Prostate gland (tissue), 2 donors: Measurements from ENCODE around the gene CREB3L2. TPM values are rescaled to one million over a fixed set of nuclear protein-coding genes. Genes with fewer than 3 reads are reported as not detected.

Source experiments
- DNase-seq: peaks from one replicate; pipeline ENCODE4 v3.0.0-alpha.2; 2019; ENCODE audit warnings: low spot score
- H3K27ac ChIP-seq, 2 donors: fragments of 200-600 bp; sonication (generic); 2 replicates each; pipeline ENCODE4 v1.5.1; 2017 to 2019
- H3K27me3 ChIP-seq: fragments of 200-600 bp; sonication (generic); replicated peaks from 2 replicates; pipeline ENCODE4 v1.5.1; 2019; ENCODE audit not compliant: insufficient read depth
- H3K36me3 ChIP-seq, 2 donors: fragments of 200-600 bp; sonication (generic); 1 replicate in 1 of 2; 2 replicates in 1 of 2; pipeline versions ENCODE4 v1.5.1 to v1.8.1; 2017 to 2019
- H3K4me1 ChIP-seq: fragments of 200-600 bp; sonication (generic); replicated peaks from 2 replicates; pipeline ENCODE4 v1.5.1; 2019
- H3K4me3 ChIP-seq, 2 donors: fragments of 200-600 bp; sonication (generic); 2 replicates each; pipeline ENCODE4 v1.5.1; 2017 to 2019
- H3K9me3 ChIP-seq: fragments of 200-600 bp; sonication (generic); 2 replicates; pipeline ENCODE4 v1.5.1; 2017
- CTCF ChIP-seq, 4 experiments: fragments of 200-600 bp in 2 of 4; fragments of 450-650 bp in 2 of 4; sonication (generic) in 2 of 4; IDR thresholded peaks; 1 replicate in 3 of 4; 2 replicates in 1 of 4; pipeline ENCODE4 v1.5.1; 2016 to 2019; ENCODE audit warnings: antibody characterized with exemption in 4 of 4, mild to moderate bottlenecking in 2 of 4, moderate library complexity in 2 of 4
- POLR2A ChIP-seq: fragments of 450-650 bp; IDR thresholded peaks from one replicate; pipeline ENCODE4 v1.6.1; 2016; ENCODE audit warnings: antibody characterized with exemption, mild to moderate bottlenecking
- POLR2AphosphoS5 ChIP-seq: sonication (generic); formaldehyde crosslinking; IDR thresholded peaks from one replicate; pipeline ENCODE4 v1.6.1; 2017; ENCODE audit warnings: antibody characterized with exemption
- WGBS: methylation state at CpG from one replicate; pipeline ENCODE4 v1.1.5; 2018; 5-methylcytosine and 5-hydroxymethylcytosine counted together
- intact Hi-C: fragments of 100-400 bp; cut with DNase I; formaldehyde crosslinking; loops from one replicate; pipeline ENCODE4 v1.14.2; 2022
- total RNA-seq, 2 donors: library from RNA; depleted of rRNA; stranded (reverse); fragments of >200 nt; gene quantifications; one replicate each; pipeline ENCODE4 v1.1.0, GENCODE V29; 2016

CREB3L2 gene
- total RNA-seq, 2 donors from 2014 or later, result 34.1 to 42.0 TPM

- Histone ChIP-seq H3K4me3 (no peak overlapping the region), H3K4me1 (no peaks in the 10 kb centered on the region), H3K27ac (no peak overlapping the region), H3K27me3 (no peaks in the 10 kb centered on the region), H3K9me3 (no peaks in the 10 kb centered on the region), H3K36me3 (no peaks in the 10 kb centered on the region)
- WGBS, result 64% methylated on average over 5 of the region's 5 CpGs
- TF ChIP-seq POLR2A, result no peak
- TF ChIP-seq POLR2AphosphoS5, result no peak
- no peak for TF ChIP-seq CTCF (IDR thresholded peaks at IDR 0.05)
- no peak for DNase-seq
- intact Hi-C loops, result no loop called here
These were observed 25.2 kb downstream of the CREB3L2 start for GRCh38 chr7:137976696-137977095.

GRCh38 chr7:137976232-137976631, 25.7 kb downstream of the CREB3L2 start:
- no peak for TF ChIP-seq POLR2AphosphoS5
- TF ChIP-seq POLR2A, result no peak
- TF ChIP-seq CTCF (IDR thresholded peaks at IDR 0.05), result no peak
- intact Hi-C loops, result no loop called here
- no peak overlapping the region for H3K4me3 ChIP-seq
- peak overlapping the region; percentile 22 to 33 for H3K27ac ChIP-seq
- no peak for DNase-seq
- no peaks in the 10 kb centered on the region for H3K9me3 ChIP-seq
- WGBS, result 83% methylated on average over 3 of the region's 3 CpGs
- no peaks in the 10 kb centered on the region for H3K27me3 ChIP-seq
- H3K4me1 ChIP-seq, result no peaks in the 10 kb centered on the region
- no peaks in the 10 kb centered on the region for H3K36me3 ChIP-seq

- WGBS, result 64% methylated on average over 2 of the region's 2 CpGs
- intact Hi-C loops, result no loop called here
- Histone ChIP-seq H3K27me3 (no peaks in the 10 kb centered on the region), H3K36me3 (no peaks in the 10 kb centered on the region), H3K27ac (peak overlapping the region; percentile 22 to 33), H3K9me3 (no peaks in the 10 kb centered on the region), H3K4me1 (no peaks in the 10 kb centered on the region), H3K4me3 (no peak overlapping the region)
- DNase-seq, result no peak
- no peak for TF ChIP-seq CTCF (IDR thresholded peaks at IDR 0.05)
These were observed 26.1 kb downstream of the CREB3L2 start for GRCh38 chr7:137975768-137976167.

- intact Hi-C loops, result no loop called here
- H3K27me3 ChIP-seq, result no peaks in the 10 kb centered on the region
- H3K4me3 ChIP-seq, result no peak overlapping the region
- H3K9me3 ChIP-seq, result no peaks in the 10 kb centered on the region
- TF ChIP-seq CTCF (IDR thresholded peaks at IDR 0.05) (no peak), POLR2A (no peak), POLR2AphosphoS5 (no peak)
- no peaks in the 10 kb centered on the region for H3K4me1 ChIP-seq
- H3K27ac ChIP-seq, result peak overlapping the region; percentile 15 to 41
- no peaks in the 10 kb centered on the region for H3K36me3 ChIP-seq
- DNase-seq, result no peak
- 56% methylated on average over 3 of the region's 3 CpGs for WGBS
These were observed 26.7 kb downstream of the CREB3L2 start for GRCh38 chr7:137975221-137975620.

- H3K4me1 ChIP-seq, result peaks cover 3% of the 10 kb centered on the region
These were observed 27.1 kb downstream of the CREB3L2 start for GRCh38 chr7:137974766-137975165.

More at GRCh38 chr7:137974766-137975165, 27.1 kb downstream of the CREB3L2 start:
- no peak for TF ChIP-seq POLR2A
- 75% methylated on average over 2 of the region's 2 CpGs for WGBS
- Histone ChIP-seq H3K36me3 (no peaks in the 10 kb centered on the region), H3K27me3 (no peaks in the 10 kb centered on the region), H3K9me3 (no peaks in the 10 kb centered on the region), H3K4me3 (no peak overlapping the region), H3K27ac (peak overlapping the region; percentile 41 to 48)
- intact Hi-C loops, result no loop called here
- DNase-seq, result no peak
